T-helper 1 cell treated with Interleukin-12 subunit alpha and Interleukin-12 subunit beta and Interleukin-4 antibody, amounts not matched to agents 30 ng/mL and 1 ng/mL, for 36 hours (primary cell): ENCODE data around the gene CMAS. TPM values are rescaled to one million over a fixed set of nuclear protein-coding genes. Genes with fewer than 3 reads are reported as not detected.
"Not testable (repeated sequence)": the region's sequence is repeated elsewhere in the genome, so short reads cannot be mapped to it uniquely, and the experiment has no call there.

Source experiments
- intact Hi-C: fragments of 100-400 bp; cut with micrococcal nuclease; formaldehyde crosslinking; loops from one replicate; pipeline ENCODE4 v1.15.1; 2024
- total RNA-seq: library from RNA; stranded (reverse); gene quantifications from 2 replicates; pipeline ENCODE4 v1.2.3, GENCODE V29; 2022

CMAS gene
- 35.2 and 36.1 TPM in 2 replicates for total RNA-seq

DNA sequence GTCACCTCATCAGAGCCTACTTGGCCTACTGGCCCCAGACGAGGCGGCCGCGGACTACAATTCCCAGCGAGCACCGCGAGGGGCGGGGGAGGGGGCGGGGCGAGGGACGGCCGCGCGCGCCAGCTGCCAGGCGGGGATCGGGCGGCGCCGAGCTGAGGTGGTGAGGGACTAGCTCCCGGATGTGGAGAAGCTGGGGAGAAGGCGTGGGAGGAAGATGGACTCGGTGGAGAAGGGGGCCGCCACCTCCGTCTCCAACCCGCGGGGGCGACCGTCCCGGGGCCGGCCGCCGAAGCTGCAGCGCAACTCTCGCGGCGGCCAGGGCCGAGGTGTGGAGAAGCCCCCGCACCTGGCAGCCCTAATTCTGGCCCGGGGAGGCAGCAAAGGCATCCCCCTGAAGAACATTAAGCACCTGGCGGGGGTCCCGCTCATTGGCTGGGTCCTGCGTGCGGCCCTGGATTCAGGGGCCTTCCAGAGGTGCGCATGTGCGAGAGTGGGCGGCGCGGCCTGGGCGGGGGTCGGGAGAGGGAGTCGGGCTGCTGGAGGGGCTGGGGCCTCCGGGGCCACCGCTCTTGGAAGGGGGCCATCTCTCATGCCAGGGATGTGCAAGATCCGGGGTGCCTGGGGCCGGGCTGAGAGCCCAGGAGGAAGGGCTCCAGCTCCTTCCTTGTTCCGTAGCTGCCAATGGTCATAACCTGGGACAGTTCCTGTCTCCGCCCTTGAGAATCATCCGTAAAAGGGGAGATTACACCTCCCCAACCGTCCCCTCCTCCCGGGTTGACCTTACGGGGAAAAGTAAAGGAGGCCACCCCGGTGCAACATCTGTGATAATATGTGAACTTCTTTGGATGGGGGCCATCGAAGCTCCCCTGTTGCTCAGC, at the start of gene CMAS:
Gene CMAS, plus strand, starts transcription at position 129 of the 878 bp plus-strand sequence. Its CDS starts 86 bp downstream, at position 215.
- intact Hi-C loops, result loop anchor here (1.0 to 2.0 kb wide), 8 partner anchors 289 to 609 kb away; partner anchors contain the start of genes C2CD5, ETNK1, GOLT1B and LDHB

GRCh38 chr12:21998295-21998694, 47.7 kb upstream of the CMAS start:
- intact Hi-C loops, result no loop called here

GRCh38 chr12:21998782-21999181, 47.2 kb upstream of the CMAS start:
- intact Hi-C loops, result no loop called here

GRCh38 chr12:22002430-22002829, 43.6 kb upstream of the CMAS start:
- intact Hi-C loops, result no loop called here

DNA sequence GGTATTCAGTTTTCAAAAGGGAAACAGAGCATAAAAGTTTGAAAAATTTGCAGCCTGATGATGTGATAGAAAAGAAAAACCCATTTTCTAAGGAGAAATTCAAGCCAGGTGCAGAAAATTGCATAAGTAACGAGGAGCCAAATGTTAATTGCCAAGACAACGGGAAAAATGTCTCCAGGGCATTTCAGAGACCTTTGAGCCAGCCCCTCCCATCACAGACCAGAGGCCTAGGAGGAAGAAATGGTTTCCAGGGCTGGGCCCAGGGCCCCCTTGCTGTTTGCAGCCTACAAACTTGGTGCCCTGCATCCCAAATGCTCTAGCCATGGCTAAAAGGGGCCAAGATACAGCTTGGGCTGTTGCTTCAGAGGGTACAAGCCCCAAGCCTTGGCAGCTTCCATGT, 38.2 kb upstream of the CMAS start:
- intact Hi-C loops, result not testable (repeated sequence)

GRCh38 chr12:22008196-22008595, 37.8 kb upstream of the CMAS start:
- intact Hi-C loops, result no loop called here

DNA sequence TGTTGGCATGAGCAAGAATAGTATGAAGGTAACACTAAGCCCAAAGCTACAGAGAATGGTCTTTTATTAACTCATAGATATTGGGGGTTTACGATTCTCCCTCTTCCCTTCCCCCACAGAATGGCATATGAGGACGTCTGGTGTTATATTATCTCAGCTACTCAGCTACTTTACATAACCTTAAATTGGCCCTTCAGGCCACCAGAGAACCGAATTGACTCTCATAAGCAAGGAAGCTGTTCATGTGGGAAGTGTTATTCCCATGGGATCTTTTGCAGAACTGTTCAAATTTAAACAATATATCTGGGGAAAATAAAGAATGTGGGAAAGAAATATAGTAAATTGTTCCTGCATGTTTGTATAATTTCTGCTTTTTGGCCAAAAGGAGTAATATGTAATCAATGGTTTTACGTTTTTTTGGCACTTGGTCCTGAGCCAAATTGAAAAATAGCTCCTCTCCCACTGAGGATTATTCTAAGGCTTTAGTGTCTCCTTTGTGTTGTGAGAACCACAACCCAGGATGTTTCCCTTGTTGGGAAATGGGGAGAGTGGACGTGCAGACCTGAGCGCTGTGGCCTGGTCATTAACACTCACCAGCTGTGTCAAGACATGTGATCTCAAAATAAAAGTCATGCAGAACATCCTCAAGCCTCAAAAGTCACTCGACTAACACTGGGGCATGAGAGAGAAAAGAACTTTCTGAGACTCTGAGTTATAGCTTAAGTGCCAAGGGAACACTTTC, 31.8 kb upstream of the CMAS start:
- intact Hi-C loops, result no loop called here

DNA sequence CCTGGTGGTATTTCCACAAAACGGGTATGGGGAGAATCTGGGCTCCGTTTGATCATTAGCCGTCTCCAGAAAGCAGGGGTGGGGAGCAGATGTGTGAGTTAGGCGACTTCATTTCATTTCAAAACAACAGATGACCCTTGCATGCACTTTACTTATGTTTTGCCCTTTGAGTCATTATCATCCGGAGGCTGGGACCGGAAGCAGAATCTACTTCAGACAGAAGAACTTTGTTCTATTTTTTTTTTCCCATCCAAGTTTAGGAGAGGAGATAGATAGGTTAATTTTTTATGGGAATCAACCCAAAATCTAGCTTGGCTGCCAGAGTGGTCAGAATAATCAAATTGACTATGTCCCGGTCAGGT, 31.3 kb upstream of the CMAS start:
- intact Hi-C loops, result no loop called here

GRCh38 chr12:22016982-22017381, 29.0 kb upstream of the CMAS start:
- intact Hi-C loops, result no loop called here

DNA sequence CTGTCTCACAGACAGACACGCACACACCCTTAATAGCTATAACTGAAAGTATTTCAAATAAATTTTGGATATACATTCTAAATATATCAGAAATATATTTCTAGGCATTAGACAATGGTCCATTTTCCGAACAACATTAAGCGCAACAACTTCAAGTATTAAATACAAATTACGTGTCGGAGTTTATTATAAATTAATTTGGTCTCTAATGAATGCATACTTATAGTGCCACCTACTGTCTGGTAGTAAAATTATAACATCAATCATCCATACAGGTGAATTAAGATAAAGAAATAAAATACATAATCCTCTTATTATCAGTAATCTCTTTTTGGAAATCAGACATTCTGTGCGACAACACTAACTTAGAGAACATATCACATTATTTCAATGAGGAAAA, 27.2 kb upstream of the CMAS start:
- intact Hi-C loops, result loop anchor here (1.0 kb wide), 1 partner anchor 322 kb away; no protein-coding TSS in a partner anchor

DNA sequence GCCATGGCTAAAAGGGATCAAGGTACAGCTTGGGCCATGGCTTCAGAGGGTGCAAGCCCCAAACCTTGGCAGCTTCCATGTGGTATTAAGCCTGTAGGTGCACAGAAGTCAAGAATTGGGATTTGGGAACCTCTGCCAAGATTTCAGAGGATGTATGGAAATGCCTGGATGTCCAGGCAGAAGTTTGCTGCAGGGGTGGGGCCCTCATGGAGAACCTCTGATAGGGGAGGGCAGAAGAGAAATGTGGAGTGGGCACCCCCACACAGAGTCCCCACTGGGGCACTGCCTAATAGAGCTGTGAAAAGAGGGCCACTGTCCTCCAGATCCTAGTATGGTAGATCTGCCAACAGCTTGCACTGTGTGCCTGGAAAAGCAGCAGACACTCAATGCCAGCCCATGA, 22.5 kb upstream of the CMAS start:
- intact Hi-C loops, result not testable (repeated sequence)

DNA sequence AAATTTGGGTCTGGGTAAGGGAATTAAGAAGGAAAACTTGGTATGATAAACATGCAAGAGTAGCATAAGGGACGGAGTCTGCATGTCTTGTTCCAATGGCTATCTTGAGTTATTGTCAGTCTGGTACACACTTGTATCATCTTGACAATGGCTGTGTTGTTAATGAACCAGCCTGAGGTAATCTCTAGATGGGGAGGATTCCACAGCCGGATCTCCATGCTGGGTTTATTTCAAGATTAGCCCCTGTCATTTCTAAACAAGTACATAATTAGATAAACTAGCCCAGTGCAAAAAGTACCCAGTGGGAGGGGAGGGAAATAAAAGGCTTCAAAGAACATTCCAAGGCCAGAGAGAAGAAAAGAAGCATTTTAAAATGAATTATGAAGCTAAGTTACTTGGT, 16.5 kb upstream of the CMAS start:
- intact Hi-C loops, result no loop called here

DNA sequence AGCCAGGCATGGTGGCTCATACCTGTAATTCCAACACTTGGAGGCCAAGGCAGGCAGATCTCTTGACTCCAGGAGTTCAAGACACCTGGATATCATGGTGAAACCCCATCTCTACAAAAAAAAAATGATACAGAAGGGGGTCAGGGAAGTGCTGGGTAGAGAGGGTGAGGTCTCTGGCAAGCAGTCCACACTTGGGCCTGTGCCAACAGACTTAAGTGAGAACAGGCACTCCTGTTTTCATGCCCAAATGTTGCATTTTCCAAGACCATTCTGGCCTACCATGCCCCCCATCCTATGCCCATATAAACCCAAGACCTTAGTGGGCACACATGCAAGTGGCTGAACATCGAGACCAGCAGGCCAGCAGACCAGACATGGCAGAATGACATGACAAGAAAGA, 16.0 kb upstream of the CMAS start:
- intact Hi-C loops, result no loop called here

DNA sequence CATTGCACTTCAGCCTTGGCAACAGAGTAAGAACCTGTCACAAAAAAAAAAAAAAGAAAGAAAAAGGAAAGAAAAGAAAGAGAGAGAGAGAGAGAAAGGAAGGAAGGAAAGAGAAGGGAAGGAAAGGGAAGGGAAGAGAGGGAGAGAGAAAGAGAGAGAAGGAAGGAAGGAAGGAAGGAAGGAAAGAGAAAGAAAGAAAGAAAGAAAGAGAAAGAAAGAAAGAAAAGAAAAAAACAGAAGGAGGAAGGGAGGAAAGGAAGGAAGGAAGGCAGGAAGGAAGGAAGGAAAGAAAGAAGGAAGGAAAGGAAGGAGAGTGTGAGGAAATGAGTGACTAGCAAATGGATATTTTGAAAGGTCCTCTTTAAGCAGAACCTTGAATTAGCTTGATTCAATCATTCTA, 13.3 kb upstream of the CMAS start:
- intact Hi-C loops, result no loop called here

- intact Hi-C loops, result no loop called here
Measured at GRCh38 chr12:22034709-22035506, 11.1 kb upstream of the CMAS start.

DNA sequence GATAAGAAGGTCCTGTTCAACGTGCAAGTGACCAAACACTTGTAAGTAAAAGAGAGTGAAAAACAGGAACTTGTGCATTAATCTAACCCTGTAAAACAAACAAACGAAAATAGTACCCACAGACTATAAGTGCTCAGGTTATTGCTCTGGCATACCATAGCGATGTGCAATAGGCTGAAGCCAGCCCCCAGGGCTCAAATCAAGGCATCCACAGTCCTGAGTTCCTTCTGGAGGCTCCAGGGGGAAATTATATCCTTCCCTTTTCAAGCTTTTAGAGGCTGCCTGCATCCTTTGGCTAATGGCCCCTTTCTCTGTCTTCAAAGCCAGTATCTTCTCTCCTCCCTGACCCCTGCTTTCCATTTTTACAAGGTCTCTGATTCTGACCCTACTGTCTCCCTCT, 8.1 kb upstream of the CMAS start:
- intact Hi-C loops, result no loop called here

- intact Hi-C loops, result no loop called here
Measured at GRCh38 chr12:22038734-22039133, 7.3 kb upstream of the CMAS start.

GRCh38 chr12:22039361-22039760, 6.7 kb upstream of the CMAS start:
- intact Hi-C loops, result no loop called here

- intact Hi-C loops, result no loop called here
Measured at GRCh38 chr12:22042976-22043669, 2.9 kb upstream of the CMAS start.

DNA sequence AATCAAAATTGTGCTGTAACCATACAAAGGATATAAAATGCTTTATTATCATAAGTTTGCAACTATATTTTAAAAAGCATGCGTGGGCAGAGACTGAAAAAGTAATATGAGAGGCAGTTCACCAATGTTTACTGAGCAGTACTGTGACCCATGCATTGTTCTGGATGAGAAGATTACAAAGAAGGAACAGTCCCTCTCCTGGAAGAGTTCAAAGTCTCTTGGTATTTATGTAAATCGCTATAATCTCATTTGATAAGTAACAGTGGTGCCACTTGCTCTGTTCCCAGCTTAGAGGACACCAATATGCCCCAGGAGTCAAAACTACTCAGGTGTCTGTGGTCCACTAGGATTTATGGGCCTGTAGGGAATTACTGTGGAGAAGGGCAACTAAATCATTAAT, 2.1 kb upstream of the CMAS start:
- intact Hi-C loops, result no loop called here

DNA sequence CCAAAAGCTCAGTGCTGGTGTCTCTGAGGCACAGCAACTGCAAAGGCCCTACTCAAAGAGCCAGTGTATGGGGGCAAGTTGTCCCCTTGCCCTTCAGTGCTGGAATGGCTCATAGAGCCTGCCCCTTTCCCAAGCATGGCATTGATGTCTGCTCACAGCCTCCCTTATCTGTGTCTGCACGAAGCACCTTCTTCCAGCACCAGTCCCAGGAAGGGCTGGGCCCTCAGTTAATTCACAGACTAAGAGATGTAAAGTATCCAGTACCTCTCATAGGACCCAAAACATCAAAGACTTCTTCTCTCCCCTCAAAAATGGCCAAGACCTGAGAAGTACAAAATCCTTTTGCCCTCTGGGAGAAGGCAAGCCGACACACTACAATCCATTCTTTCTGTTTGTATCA, 1.6 kb upstream of the CMAS start:
- intact Hi-C loops, result no loop called here
